Nucleus accumbens (tissue), 56 donors: ENCODE results near the gene PLN.
A peak's percentile ranks its signal among the peaks of the same experiment; 100 is the strongest.

Source experiments
- DNase-seq, 56 donors: peaks; one replicate each; lab custom pipeline; 2025; lab: John Stamatoyannopoulos, UW

The PLN gene

GRCh38 chr6:118548136-118548535 is at the start of gene PLN:
Gene PLN, plus strand, starts transcription at chr6:118548296. Its CDS starts 10,626 bp downstream, at chr6:118558922.
- DNase-seq = no peak

GRCh38 chr6:118500130-118501015 is 47.7 kb upstream of the PLN start:
- DNase-seq = no peak

- no peak for DNase-seq
Measured at GRCh38 chr6:118501099-118501498, 47.0 kb upstream of the PLN start.

- no peak for DNase-seq
Measured at GRCh38 chr6:118501765-118502164, 46.3 kb upstream of the PLN start.

- DNase-seq = no peak
Measured at GRCh38 chr6:118502169-118502568, 45.9 kb upstream of the PLN start.

- no peak for DNase-seq
Measured at GRCh38 chr6:118504611-118505010, 43.5 kb upstream of the PLN start.

- DNase-seq = no peak
Measured at GRCh38 chr6:118505656-118506055, 42.4 kb upstream of the PLN start.

- DNase-seq = no peak
Measured at GRCh38 chr6:118506071-118506638, 41.9 kb upstream of the PLN start.

- no peak for DNase-seq
Measured at GRCh38 chr6:118507636-118508035, 40.5 kb upstream of the PLN start.

GRCh38 chr6:118509009-118509617 is 39.0 kb upstream of the PLN start:
- DNase-seq = peak in 25 of 56 donors; percentile 0 to 65 (median 12)

- DNase-seq = no peak
Measured at GRCh38 chr6:118511930-118512715, 36.0 kb upstream of the PLN start.

GRCh38 chr6:118514689-118515088 is 33.4 kb upstream of the PLN start:
- no peak for DNase-seq

GRCh38 chr6:118522422-118522821 is 25.7 kb upstream of the PLN start:
- no peak for DNase-seq

- DNase-seq = no peak
Measured at GRCh38 chr6:118523216-118523615, 24.9 kb upstream of the PLN start.

GRCh38 chr6:118524686-118525085 is 23.4 kb upstream of the PLN start:
- DNase-seq = no peak

- no peak for DNase-seq
Measured at GRCh38 chr6:118525913-118526780, 21.9 kb upstream of the PLN start.

GRCh38 chr6:118528129-118528528 is 20.0 kb upstream of the PLN start:
- no peak for DNase-seq

- no peak for DNase-seq
Measured at GRCh38 chr6:118529756-118530155, 18.3 kb upstream of the PLN start.

- DNase-seq = no peak
Measured at GRCh38 chr6:118530942-118531341, 17.2 kb upstream of the PLN start.
